Measurements from ENCODE around the gene VSTM4. TPM values are rescaled to one million over a fixed set of nuclear protein-coding genes. Genes with fewer than 3 reads are reported as not detected.
A peak's percentile ranks its signal among the peaks of the same experiment; 100 is the strongest.

Gene VSTM4
- total RNA-seq, 6 experiments from 2014 or later = 0.05 to 0.24 (median 0.14) TPM; not detected in 1

- no peak for DNase-seq
- Mint-ChIP-seq H3K4me3 (peak overlapping the region; percentile 33; the same call in 1 of the 2 replicates), H3K27ac (peak overlapping the region; percentile 95), H3K4me1 (ENCODE audit: low read depth) (peaks cover 39% of the 10 kb centered on the region), H3K27me3 (ENCODE audit: insufficient read depth) (peaks cover 17% of the 10 kb centered on the region), H3K9me3 (no peaks in the 10 kb centered on the region), H3K36me3 (ENCODE audit: low read depth) (no peaks in the 10 kb centered on the region)
- TF ChIP-seq CTCF (IDR thresholded peaks at IDR 0.05) = no peak
Measured at GRCh38 chr10:49141541-49142332, 26.4 kb upstream of the VSTM4 start.

- Mint-ChIP-seq H3K27me3 (ENCODE audit: insufficient read depth) (peaks cover 21% of the 10 kb centered on the region), H3K36me3 (ENCODE audit: low read depth) (no peaks in the 10 kb centered on the region), H3K4me3 (peak overlapping the region; percentile 74), H3K27ac (peak overlapping the region; percentile 95), H3K9me3 (peaks cover 4% of the 10 kb centered on the region; the same call in 1 of the 2 replicates), H3K4me1 (ENCODE audit: low read depth) (peaks cover 39% of the 10 kb centered on the region)
- no peak for DNase-seq
- no peak for TF ChIP-seq CTCF (IDR thresholded peaks at IDR 0.05)
Measured at GRCh38 chr10:49140304-49141177, 25.2 kb upstream of the VSTM4 start.

GRCh38 chr10:49139846-49140195, 24.5 kb upstream of the VSTM4 start:
- Mint-ChIP-seq H3K4me3 (peak overlapping the region; percentile 74), H3K36me3 (ENCODE audit: low read depth) (no peaks in the 10 kb centered on the region), H3K27me3 (ENCODE audit: insufficient read depth) (peaks cover 26% of the 10 kb centered on the region), H3K9me3 (peaks cover 4% of the 10 kb centered on the region; the same call in 1 of the 2 replicates), H3K4me1 (ENCODE audit: low read depth) (peaks cover 39% of the 10 kb centered on the region), H3K27ac (peak overlapping the region; percentile 95)
- no peak for TF ChIP-seq CTCF (IDR thresholded peaks at IDR 0.05)
- peak; percentile 95 for DNase-seq

GRCh38 chr10:49139028-49139845, 23.9 kb upstream of the VSTM4 start:
- peak overlapping the region; percentile 95 for H3K27ac Mint-ChIP-seq
- peak; percentile 70 for DNase-seq
- no peak for TF ChIP-seq CTCF (IDR thresholded peaks at IDR 0.05)
- H3K4me3 Mint-ChIP-seq = peak overlapping the region; percentile 74
- peaks cover 39% of the 10 kb centered on the region for H3K4me1 Mint-ChIP-seq (ENCODE audit: low read depth)
- H3K9me3 Mint-ChIP-seq = peaks cover 4% of the 10 kb centered on the region; the same call in 1 of the 2 replicates
- no peaks in the 10 kb centered on the region for H3K36me3 Mint-ChIP-seq (ENCODE audit: low read depth)
- peaks cover 32% of the 10 kb centered on the region for H3K27me3 Mint-ChIP-seq (ENCODE audit: insufficient read depth)

- no peak for TF ChIP-seq CTCF (IDR thresholded peaks at IDR 0.05)
- peaks cover 4% of the 10 kb centered on the region; the same call in 1 of the 2 replicates for H3K9me3 Mint-ChIP-seq
- peaks cover 38% of the 10 kb centered on the region for H3K27me3 Mint-ChIP-seq (ENCODE audit: insufficient read depth)
- peak; percentile 61 for DNase-seq
- peak overlapping the region; percentile 74; the same call in 1 of the 2 replicates for H3K4me3 Mint-ChIP-seq
- H3K27ac Mint-ChIP-seq = peak overlapping the region; percentile 95
- H3K36me3 Mint-ChIP-seq (ENCODE audit: low read depth) = no peaks in the 10 kb centered on the region
- peaks cover 39% of the 10 kb centered on the region for H3K4me1 Mint-ChIP-seq (ENCODE audit: low read depth)
Measured at GRCh38 chr10:49138361-49138891, 23.1 kb upstream of the VSTM4 start.
